CD4-positive, alpha-beta T cell treated with Interleukin-15 for 1 hour (primary cell): Measurements from ENCODE around the gene C6orf120.
A peak's percentile ranks its signal among the peaks of the same experiment; 100 is the strongest.

ENCODE experiments used
- DNase-seq: peaks from one replicate; pipeline ENCODE4 v3.0.0-alpha.2; 2020

C6orf120 gene

DNA sequence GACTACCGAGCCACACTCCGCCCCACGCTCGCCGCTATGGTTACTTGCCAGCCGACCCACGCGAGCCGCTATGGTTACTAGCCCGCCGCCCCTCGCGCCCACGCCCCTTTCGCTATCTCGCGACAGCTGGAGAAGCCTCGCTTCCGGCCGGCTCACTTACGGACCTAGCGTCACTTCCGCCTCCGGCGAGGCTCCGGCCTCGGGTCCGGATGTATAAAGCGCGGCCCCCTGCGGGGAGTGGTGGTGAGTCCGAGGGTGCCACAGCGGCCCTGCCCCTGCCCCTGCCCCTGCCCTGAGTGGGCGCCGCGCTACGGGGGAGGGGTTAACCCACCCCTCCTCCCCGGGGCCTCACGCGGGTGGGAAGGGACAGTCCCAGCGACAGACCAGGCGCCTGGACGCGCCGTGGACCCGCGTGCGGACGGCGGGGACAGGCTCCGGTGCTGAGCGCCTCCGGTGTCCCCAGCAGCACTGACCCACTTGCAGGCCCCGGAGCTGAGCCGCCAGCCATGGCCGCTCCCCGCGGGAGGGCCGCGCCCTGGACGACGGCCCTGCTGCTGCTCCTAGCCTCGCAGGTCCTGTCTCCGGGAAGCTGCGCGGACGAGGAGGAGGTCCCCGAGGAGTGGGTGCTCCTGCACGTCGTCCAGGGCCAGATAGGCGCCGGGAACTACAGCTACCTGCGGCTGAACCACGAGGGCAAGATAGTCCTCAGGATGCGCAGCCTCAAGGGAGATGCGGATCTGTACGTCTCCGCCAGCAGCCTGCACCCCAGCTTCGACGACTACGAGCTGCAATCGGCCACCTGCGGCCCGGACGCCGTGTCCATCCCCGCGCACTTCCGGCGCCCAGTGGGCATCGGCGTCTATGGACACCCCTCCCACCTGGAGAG is at the start of gene C6orf120, which contains the start of gene WDR27:
C6orf120 (plus strand) TSS at position 173 of the 886 bp plus-strand sequence; CDS start at position 507, 334 bp downstream.
WDR27 (minus strand) TSS at position 76 of the 886 bp plus-strand sequence. CDS start 13,024 bp downstream, outside the sequence.
- peak; percentile 97 for DNase-seq

DNA sequence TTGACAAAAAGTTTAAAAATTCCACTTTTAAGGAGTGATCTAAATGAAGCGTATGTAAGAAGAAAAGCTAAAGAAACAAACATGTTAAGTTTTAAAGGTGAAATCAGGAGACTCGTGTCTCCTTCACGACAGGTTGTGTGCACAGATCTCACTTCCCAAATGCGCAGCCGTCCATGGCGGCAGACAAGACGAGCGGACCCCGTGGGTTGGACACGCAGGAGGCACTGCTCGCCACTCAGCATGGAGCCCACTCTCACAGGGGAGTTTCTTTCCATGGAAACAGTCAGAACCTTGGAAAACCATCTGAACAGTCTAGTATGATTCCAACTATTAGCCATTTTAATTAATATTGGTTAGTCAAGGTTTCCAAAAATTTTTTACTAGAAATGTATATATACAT is 49.0 kb upstream of the C6orf120 start:
- no peak for DNase-seq

DNA sequence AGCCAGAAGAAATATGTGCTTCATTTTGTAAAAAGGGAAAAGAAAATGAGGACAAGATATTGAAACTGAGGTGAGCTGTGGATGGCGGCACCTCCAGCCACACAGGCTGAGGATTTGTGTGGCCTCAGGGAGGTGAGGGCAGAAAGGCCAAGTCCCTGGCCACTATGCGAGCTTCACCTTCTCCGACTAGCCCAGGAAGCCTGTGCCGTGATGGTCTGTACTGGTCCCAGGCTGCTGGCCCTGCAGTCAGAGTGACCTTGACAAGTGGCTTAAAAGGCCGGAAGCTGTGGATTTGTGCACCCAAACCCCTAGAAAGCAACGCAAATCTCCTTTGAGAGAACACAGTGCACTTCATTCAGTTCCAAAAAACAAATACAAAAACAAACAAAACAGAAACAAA is 48.2 kb upstream of the C6orf120 start:
- DNase-seq = no peak

GRCh38 chr6:169654598-169655391 is 47.1 kb upstream of the C6orf120 start:
- DNase-seq = peak; percentile 74

DNA sequence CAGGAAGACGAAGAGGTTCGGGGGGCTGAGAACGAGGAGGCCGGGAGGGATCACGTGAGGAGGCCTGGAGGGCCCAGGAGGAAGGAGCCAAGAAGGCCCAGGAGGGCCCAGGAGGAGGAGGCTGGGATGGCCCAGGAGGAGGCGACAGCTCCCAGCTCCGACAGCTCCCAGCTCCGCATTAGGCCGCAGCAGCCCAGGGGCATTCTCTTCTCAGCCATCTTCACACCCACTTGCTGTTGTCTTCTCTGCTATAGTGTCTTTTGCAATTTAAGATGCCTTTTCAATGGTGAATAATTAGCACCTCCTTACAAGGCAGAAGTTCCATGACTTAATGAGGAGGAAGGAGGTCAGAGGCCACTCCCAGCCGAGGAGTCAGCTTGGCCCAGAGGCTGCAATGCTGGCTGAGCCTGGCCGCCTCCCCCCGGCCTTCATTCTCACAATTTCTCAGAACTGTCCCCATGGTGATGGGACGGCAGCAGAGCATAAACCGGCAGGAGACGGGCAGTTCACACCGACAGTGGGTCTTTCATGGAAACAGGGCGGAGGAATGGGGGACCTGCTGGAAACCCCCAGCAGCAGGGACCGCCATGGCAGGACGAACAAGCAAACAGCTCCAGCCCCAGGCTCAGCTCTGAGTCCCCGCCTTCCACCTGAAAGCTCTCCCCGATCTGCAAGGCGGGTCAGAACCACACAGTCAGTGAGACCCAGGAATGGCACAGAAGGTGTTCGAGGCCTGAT is 45.2 kb upstream of the C6orf120 start:
- DNase-seq = no peak

DNA sequence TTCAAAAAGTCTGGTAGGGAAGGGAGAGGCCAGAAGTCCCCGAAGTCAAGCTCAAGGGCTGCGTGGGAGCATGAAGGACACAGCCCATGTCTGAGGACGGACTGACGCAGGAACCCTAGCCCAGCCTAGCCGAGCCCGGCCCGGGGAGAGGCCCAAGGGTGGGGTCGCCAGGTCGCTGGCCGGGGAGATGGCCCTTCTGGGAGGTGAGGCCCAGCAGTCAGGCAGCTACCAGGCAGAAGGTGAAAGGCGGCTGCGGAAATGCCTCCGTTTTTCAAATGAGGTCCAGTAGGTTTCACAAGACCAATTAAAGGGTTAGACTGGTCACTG is 44.7 kb upstream of the C6orf120 start:
- DNase-seq = no peak

- DNase-seq = no peak
Measured at GRCh38 chr6:169659820-169660610, 41.9 kb upstream of the C6orf120 start.

GRCh38 chr6:169660751-169661390 is 41.1 kb upstream of the C6orf120 start:
- DNase-seq = no peak

- no peak for DNase-seq
Measured at GRCh38 chr6:169661391-169661756, 40.6 kb upstream of the C6orf120 start.

GRCh38 chr6:169663468-169663867 is 38.5 kb upstream of the C6orf120 start:
- DNase-seq = no peak

DNA sequence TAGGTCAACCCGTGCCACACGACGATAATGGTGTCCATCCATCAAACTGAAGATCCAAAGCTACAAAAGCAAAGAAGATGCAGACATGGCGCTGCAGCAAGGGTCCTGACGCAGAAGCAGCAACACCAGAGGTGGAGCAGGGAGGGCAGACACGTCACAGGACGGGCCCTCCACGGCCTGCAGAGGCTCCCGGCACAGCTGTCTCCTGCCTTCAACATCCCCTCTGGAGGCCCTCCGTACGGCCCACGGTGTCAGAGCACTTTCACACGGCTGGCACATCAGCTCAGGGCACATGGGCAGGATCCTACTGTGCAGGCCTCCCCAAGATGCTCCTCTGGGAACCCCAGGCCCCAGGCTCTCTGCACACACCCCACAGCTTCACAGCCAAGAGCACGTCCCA is 37.7 kb upstream of the C6orf120 start:
- no peak for DNase-seq

- DNase-seq = no peak
Measured at GRCh38 chr6:169665289-169665688, 36.6 kb upstream of the C6orf120 start.

- DNase-seq = no peak
Measured at GRCh38 chr6:169666441-169666840, 35.5 kb upstream of the C6orf120 start.

GRCh38 chr6:169667716-169668115 is 34.2 kb upstream of the C6orf120 start:
- no peak for DNase-seq

DNA sequence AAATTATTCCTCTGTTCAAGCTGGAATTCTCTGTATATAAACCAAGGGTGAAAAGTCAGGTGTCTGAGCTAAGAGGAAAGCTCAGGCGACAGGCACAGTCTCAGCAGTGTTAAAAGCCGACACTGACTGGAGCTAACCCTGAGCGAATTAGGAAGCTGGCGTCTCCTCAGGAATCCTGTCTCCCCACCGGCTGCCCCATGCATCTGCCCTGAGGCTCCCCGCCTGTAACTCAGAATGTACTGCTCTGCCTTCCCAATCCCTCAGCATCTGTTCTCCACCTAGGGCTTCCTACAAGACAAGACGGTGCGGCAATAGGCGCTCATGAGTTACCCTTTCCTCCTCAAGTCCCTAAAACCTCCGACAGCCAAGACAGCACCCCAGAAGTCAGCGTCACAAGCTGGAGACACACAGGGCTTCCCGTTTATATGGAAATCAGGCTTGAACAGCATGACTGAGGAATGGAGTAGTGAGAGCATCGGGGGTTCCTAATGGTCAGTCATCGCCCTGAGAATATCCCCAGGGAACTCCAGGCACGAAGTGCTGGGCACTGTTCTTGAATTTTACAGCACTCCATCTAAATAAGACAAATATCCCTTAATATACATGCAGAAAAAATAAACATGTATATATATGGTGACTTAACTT is 33.6 kb upstream of the C6orf120 start:
- DNase-seq = no peak

DNA sequence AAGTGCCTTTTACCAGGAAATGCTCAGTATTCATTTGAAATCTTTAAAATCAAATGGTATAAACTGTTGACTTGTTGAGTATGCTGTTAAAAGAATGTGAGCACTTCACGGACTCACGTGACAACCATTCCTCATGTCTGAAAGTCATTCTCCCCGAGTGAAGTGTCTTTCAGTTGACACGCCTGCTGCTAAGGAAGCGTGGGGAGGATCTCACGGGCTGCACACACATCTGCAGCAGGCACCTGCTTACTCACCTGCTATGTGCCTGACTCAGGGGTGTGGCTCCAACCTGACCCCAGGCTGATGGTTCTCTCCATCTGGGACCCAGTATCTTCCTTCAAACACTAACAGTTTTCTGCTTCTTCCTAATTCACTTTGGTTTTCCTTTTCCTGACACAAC is 32.8 kb upstream of the C6orf120 start:
- DNase-seq = no peak

- DNase-seq = no peak
Measured at GRCh38 chr6:169669889-169670288, 32.0 kb upstream of the C6orf120 start.

GRCh38 chr6:169671563-169671962 is 30.4 kb upstream of the C6orf120 start:
- DNase-seq = no peak

DNA sequence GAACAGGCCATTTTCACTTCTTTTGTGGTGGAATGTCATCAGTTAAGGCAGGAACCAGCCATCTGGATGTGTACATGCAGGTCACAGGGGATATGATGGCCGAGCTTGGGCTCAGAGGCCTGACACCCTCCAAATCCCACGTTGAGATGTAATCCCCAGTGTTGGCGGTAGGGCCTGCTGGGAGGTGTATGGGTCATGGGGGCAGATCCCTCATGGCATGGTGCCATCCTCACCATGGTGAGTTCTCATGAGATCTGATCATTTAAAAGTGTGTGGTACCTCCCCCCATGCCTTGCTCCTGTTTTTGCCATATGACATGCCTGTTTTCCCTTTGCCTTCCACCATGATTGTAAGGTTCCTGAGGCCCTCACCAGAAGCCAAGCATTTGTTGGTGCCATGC is 26.9 kb upstream of the C6orf120 start:
- no peak for DNase-seq

DNA sequence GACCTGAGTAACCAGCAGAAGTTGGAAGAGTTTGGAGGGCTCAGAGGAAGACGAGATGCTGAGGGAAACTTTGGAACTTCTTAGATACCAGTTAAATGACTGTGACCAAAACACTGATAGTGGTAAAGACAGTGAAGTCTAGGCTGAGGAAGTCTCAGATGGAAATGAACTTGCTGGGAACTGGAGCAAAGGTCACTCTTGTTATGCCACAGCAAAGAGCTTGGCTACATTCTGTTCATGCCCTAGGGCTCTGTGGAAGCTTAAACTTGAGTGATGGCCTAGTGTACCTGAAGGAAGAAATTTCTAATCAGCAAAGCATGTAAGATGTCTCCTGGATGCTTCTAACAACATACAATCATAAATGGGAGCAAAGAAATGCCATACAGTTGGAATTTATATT is 24.8 kb upstream of the C6orf120 start:
- DNase-seq = no peak

- DNase-seq = no peak
Measured at GRCh38 chr6:169678342-169678741, 23.6 kb upstream of the C6orf120 start.
